A673 (cell line): Measurements from ENCODE around the gene ASTN2. TPM values are rescaled to one million over a fixed set of nuclear protein-coding genes. Genes with fewer than 3 reads are reported as not detected.

ENCODE experiments used
- BruUV-seq: library from RNA; stranded (reverse); fragments of 400-500 nt; replicated peaks from 2 replicates; lab custom pipeline; 2021; lab: Mats Ljungman, UMichigan
- CTCF ChIA-PET: fragments of 300-600 bp; sonication (Branson Sonifier 250); formaldehyde crosslinking; loops from one replicate; lab custom pipeline; 2022; ENCODE audit warnings: antibody characterized with exemption; lab: Charles Lee
- POLR2A ChIA-PET: fragments of 300-600 bp; sonication (Branson Sonifier 250); formaldehyde crosslinking; loops from one replicate; lab custom pipeline; 2022; ENCODE audit warnings: antibody characterized with exemption; ENCODE audit not compliant: low non-redundant PET; lab: Charles Lee
- DNase-seq: peaks from one replicate; pipeline ENCODE4 v3.0.0-alpha.2; 2015; ENCODE audit warnings: low spot score
- H3K27ac ChIP-seq: fragments of 200-600 bp; sonication (generic); 2 replicates; pipeline ENCODE4 v1.5.1; 2016; ENCODE audit warnings: mixed run types, low read depth, mild to moderate bottlenecking, mixed read lengths, antibody characterized with exemption, low read length; ENCODE audit not compliant: poor library complexity, severe bottlenecking
- H3K27me3 ChIP-seq: fragments of 200-600 bp; sonication (generic); replicated peaks from 2 replicates; pipeline ENCODE4 v1.6.1; 2017; ENCODE audit warnings: mixed run types, low read depth, mild to moderate bottlenecking, mixed read lengths, antibody characterized with exemption, low read length; ENCODE audit not compliant: insufficient read depth, poor library complexity
- H3K36me3 ChIP-seq: fragments of 200-600 bp; sonication (generic); 2 replicates; pipeline ENCODE4 v1.6.1; 2016; ENCODE audit warnings: mixed run types, mild to moderate bottlenecking, mixed read lengths, antibody characterized with exemption, low read length; ENCODE audit not compliant: insufficient read depth, poor library complexity, severe bottlenecking
- H3K4me1 ChIP-seq: fragments of 200-600 bp; sonication (generic); 2 replicates; pipeline ENCODE4 v1.6.1; 2017; ENCODE audit warnings: mixed run types, mild to moderate bottlenecking, mixed read lengths, antibody characterized with exemption, low read length; ENCODE audit not compliant: insufficient read depth, poor library complexity, severe bottlenecking
- H3K4me3 ChIP-seq: fragments of 200-600 bp; sonication (generic); 2 replicates; pipeline ENCODE4 v1.5.1; 2016; ENCODE audit warnings: low read depth, mixed run types, mild to moderate bottlenecking, mixed read lengths, low read length; ENCODE audit not compliant: poor library complexity, severe bottlenecking
- H3K9me3 ChIP-seq: fragments of 200-600 bp; sonication (generic); 2 replicates; pipeline ENCODE4 v1.6.1; 2016; ENCODE audit warnings: mixed run types, low read depth, mild to moderate bottlenecking, mixed read lengths, antibody characterized with exemption, low read length; ENCODE audit not compliant: poor library complexity, severe bottlenecking
- CTCF ChIP-seq: fragments of 300-800, 200-600 bp; sonication (generic); conservative IDR thresholded peaks from 2 replicates; pipeline ENCODE4 v1.5.1; 2017; ENCODE audit warnings: low read depth, mild to moderate bottlenecking, antibody characterized with exemption, low read length, moderate library complexity, mixed read lengths
- EZH2 ChIP-seq: fragments of 200-600 bp; sonication (generic); IDR thresholded peaks from 2 replicates; pipeline ENCODE4 v1.6.1; 2017; ENCODE audit warnings: borderline replicate concordance, low read depth, mild to moderate bottlenecking, mixed read lengths, antibody characterized with exemption, low read length; ENCODE audit not compliant: poor library complexity, severe bottlenecking
- intact Hi-C: fragments of 100-400 bp; cut with micrococcal nuclease; formaldehyde crosslinking; loops from one replicate; pipeline ENCODE4 v1.10.0; 2022; ENCODE audit not compliant: unreplicated experiment
- total RNA-seq: library from RNA; stranded (reverse); gene quantifications from 2 replicates; pipeline ENCODE4 v1.2.3, GENCODE V29; 2021

The ASTN2 gene
- total RNA-seq, 1 experiment from 2014 or later: 3.4 TPM

GRCh38 chr9:117325110-117325731, 89.6 kb downstream of the ASTN2 start:
- H3K36me3 ChIP-seq: no peaks in the 10 kb centered on the region
- no TSS peak for BruUV-seq
- ChIA-PET POLR2A (no interaction called here), CTCF (no interaction called here)
- no peak overlapping the region for H3K27ac ChIP-seq
- intact Hi-C loops: no loop called here
- H3K4me3 ChIP-seq: no peak overlapping the region
- H3K9me3 ChIP-seq: no peaks in the 10 kb centered on the region
- DNase-seq: no peak
- no peak for TF ChIP-seq EZH2
- TF ChIP-seq CTCF: no peak
- H3K4me1 ChIP-seq: no peaks in the 10 kb centered on the region
- no peaks in the 10 kb centered on the region for H3K27me3 ChIP-seq

- ChIA-PET POLR2A (no interaction called here), CTCF (no interaction called here)
- BruUV-seq: no TSS peak
- Histone ChIP-seq H3K4me1 (no peaks in the 10 kb centered on the region), H3K9me3 (no peaks in the 10 kb centered on the region), H3K36me3 (no peaks in the 10 kb centered on the region), H3K27ac (no peak overlapping the region), H3K27me3 (no peaks in the 10 kb centered on the region), H3K4me3 (no peak overlapping the region)
- TF ChIP-seq CTCF (no peak), EZH2 (no peak)
- no peak for DNase-seq
- intact Hi-C loops: no loop called here
Observed at GRCh38 chr9:117323390-117323789, 91.5 kb downstream of the ASTN2 start.

- Histone ChIP-seq H3K4me3 (no peak overlapping the region), H3K27me3 (no peaks in the 10 kb centered on the region), H3K27ac (no peak overlapping the region), H3K9me3 (no peaks in the 10 kb centered on the region), H3K36me3 (no peaks in the 10 kb centered on the region), H3K4me1 (no peaks in the 10 kb centered on the region)
- BruUV-seq: no TSS peak
- no peak for DNase-seq
- POLR2A ChIA-PET: no interaction called here
- intact Hi-C loops: no loop called here
- CTCF ChIA-PET: no interaction called here
- TF ChIP-seq EZH2: no peak
- TF ChIP-seq CTCF: no peak
Observed at GRCh38 chr9:117317192-117317591, 97.7 kb downstream of the ASTN2 start.
